Measurements from ENCODE around the gene SHISA6.
"Not testable (repeated sequence)": the region's sequence is repeated elsewhere in the genome, so short reads cannot be mapped to it uniquely, and the experiment has no call there.

SHISA6 gene

GRCh38 chr17:11303773-11304394, 62.9 kb downstream of the SHISA6 start:
- DNase-seq (ENCODE audit: low read depth): no peak

DNA sequence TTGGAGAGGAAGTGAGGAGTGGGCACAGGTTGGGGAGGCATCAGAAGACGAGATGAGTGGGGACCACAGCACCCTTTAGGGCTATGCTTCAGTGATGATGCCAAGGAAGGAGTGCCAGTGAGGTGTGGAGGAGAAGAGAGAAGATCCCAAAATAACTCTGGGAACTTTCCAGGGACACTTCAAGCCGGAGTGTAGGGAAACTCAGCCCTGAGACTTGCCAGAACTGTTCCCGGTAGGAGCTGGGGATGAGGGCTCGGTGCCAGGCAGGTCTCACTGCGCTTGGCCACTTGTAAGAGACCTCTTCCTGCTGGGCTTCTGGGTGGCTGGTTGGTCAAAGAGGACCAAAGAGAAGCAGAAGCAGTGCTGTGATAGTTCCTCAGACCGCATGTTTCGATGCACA, 63.6 kb downstream of the SHISA6 start:
- no peak for DNase-seq (ENCODE audit: low read depth)

GRCh38 chr17:11305524-11305923, 64.5 kb downstream of the SHISA6 start:
- DNase-seq (ENCODE audit: low read depth): no peak

DNA sequence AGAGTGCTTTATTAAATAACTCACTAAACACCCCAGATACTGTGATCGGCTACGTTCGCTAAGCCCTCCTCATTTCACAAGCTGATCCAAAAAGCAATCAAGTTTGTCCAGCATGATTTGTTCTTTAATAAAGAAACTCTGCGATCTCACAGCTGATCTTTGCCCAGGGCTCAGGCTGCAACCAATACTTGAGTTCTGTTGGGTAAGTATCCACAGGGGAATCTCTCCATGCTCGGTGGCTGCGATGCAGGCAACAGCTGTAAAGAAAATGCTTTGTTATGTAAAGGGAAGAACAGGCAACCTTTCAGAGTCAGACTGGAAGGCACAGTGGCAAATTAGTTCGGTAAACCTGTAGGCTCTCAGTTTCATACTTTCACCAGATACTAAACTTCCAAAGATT, 67.5 kb downstream of the SHISA6 start:
- no peak for DNase-seq (ENCODE audit: low read depth)

DNA sequence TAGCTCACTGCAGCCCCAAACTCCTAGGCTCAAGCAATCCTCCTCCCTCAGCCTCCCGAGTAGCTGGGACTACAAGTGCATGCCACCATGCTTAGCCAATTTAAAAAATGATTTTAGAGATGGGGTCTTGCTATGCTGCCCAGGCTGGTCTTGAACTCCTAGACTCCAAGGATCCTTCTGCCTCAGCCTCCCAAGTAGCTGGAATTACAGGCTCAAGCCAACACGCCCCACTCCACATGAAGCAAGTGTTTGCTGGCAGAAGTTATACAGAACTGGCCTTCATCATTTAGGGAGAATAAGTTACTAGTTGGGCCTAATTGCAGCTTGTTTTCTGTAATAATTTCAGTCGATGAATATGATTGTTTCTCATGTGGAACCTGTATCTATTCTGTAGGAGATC, 68.0 kb downstream of the SHISA6 start:
- no peak for DNase-seq (ENCODE audit: low read depth)

GRCh38 chr17:11309850-11310249, 68.8 kb downstream of the SHISA6 start:
- DNase-seq (ENCODE audit: low read depth): no peak

DNA sequence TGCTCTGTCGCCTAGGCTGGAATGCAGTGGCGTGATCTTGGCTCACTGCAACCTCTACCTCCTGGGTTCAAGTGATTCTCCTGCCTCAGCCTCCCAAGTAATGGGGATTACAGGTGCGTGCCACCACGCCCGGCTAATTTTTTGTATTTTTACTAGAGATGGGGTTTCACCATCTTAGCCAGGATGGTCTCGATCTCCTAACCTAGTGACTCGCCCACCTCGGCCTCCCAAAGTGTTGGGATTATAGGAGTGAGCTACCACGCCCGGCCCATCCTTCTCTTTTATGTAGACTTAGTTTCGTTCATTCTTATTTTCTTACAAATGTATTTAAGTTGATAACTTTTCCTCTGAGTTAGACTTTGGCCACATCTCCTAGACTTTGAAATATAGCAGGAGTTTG, 75.4 kb downstream of the SHISA6 start:
- DNase-seq (ENCODE audit: low read depth): not testable (repeated sequence)

DNA sequence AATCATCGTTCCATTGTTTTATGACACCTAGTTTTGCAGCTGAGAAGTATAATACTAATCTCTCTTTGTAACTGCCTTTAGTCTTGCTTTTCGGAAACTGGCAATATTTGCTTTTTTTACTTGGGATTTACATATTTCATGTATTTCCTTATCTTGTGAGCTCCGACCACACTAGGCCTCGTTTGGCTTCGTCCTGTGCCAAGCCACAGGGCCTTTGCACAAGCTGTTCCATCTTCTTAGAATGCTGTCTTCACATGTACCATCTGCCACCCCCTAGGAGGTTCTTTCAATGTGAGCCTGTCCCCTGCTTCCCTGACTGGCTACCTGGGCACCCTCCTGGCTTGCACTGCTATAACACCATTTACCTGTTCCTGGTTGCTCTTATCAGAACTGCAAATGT, 77.2 kb downstream of the SHISA6 start:
- DNase-seq (ENCODE audit: low read depth): no peak

DNA sequence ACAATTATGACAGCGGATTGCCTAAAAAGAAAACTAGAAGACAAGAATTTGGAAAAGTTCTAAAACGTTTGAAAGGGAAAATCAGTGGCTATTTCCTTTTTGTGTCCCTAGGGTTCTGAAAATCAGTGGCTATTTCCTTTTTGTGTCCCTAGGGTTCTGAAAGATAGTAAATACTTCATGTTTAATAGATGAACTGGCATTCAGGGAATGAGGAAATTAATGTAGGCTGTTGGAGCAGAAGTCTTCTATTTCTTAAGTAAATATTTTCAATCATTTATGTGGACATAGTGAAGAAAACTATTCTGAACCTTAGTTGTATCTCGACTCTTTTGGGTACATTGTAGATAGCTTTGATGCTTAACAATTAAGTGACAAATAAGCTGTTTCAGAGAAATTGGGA, 78.9 kb downstream of the SHISA6 start:
- no peak for DNase-seq (ENCODE audit: low read depth)

DNA sequence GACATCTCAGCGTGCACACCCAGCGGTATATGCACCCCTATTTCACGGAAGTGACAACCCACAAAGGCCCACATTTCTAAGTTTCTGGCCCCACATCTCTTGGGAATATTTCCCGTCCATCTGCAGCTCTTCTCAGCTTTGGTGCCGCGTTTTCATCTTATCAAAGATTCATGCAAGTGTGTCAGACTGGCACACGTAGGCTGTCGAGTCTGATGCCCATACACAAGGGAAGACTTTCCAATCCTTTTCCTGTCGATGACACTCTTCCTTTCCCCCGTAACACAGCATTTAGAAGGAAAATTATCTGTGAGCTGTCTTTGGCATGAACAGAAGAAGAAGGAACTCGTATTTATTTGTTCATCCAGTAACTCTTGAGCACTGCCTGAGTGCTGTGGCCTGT, 83.0 kb downstream of the SHISA6 start:
- DNase-seq (ENCODE audit: low read depth): no peak

DNA sequence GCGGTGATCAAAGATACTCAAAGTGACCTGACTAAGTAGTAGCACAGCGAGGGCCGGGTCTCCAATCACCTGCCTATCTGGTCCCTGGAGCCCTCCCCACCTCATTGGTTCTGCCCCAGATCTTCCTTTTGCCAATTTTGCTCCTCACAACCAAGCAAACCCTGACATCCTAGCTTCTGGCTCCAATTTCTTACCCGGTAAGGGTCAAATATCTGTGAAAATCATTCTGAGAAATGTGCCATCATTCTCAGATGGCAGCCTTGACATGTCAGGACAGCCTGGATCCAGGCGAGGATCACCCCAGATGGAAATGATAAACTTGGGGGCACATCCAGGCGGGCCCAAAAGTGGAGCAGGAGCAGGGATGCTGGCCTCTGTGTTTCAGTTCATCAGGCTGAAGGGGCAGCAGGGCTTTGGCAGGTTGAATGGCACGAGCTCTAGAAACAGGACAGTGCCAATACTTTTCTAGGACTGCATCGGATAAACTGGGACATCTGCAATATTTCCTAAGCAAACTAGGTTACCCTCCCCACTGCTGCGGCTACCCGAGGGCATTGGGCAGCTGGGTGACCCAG, 83.9 kb downstream of the SHISA6 start:
- no peak for DNase-seq (ENCODE audit: low read depth)

GRCh38 chr17:11326492-11326891, 85.5 kb downstream of the SHISA6 start:
- DNase-seq (ENCODE audit: low read depth): no peak

GRCh38 chr17:11328770-11329169, 87.8 kb downstream of the SHISA6 start:
- no peak for DNase-seq (ENCODE audit: low read depth)

- DNase-seq (ENCODE audit: low read depth): no peak
Observed at GRCh38 chr17:11330006-11330405, 89.0 kb downstream of the SHISA6 start.

- DNase-seq (ENCODE audit: low read depth): no peak
Observed at GRCh38 chr17:11330826-11331225, 89.8 kb downstream of the SHISA6 start.

GRCh38 chr17:11331547-11332513, 90.8 kb downstream of the SHISA6 start:
- DNase-seq (ENCODE audit: low read depth): no peak

- no peak for DNase-seq (ENCODE audit: low read depth)
Observed at GRCh38 chr17:11332706-11333105, 91.7 kb downstream of the SHISA6 start.

GRCh38 chr17:11334493-11334892, 93.5 kb downstream of the SHISA6 start:
- no peak for DNase-seq (ENCODE audit: low read depth)

- DNase-seq (ENCODE audit: low read depth): no peak
Observed at GRCh38 chr17:11336290-11336689, 95.3 kb downstream of the SHISA6 start.

GRCh38 chr17:11340803-11341202, 99.8 kb downstream of the SHISA6 start:
- no peak for DNase-seq (ENCODE audit: low read depth)

GRCh38 chr17:11342138-11342537, 101.1 kb downstream of the SHISA6 start:
- DNase-seq (ENCODE audit: low read depth): no peak

GRCh38 chr17:11349106-11349505, 108.1 kb downstream of the SHISA6 start:
- DNase-seq (ENCODE audit: low read depth): no peak

- DNase-seq (ENCODE audit: low read depth): no peak
Observed at GRCh38 chr17:11351479-11351878, 110.5 kb downstream of the SHISA6 start.
